ENCODE measurements around the gene HMCN1.

- TF ChIP-seq CTCF (IDR thresholded peaks at IDR 0.05) (no peak), POLR2A (IDR thresholded peaks at IDR 0.05) (no peak)
These were observed 430.6 kb downstream of the HMCN1 start for GRCh38 chr1:186164773-186165172.

All from stomach (tissue), 4 donors.